Activated T-cell treated with anti-CD3 and anti-CD28 coated beads, Interleukin-2, amount 50 U/mL, for 72 hours (primary cell): Measurements from ENCODE around the gene NUFIP2. TPM values are rescaled to one million over a fixed set of nuclear protein-coding genes. Genes with fewer than 3 reads are reported as not detected.
"Not testable (repeated sequence)": the region's sequence is repeated elsewhere in the genome, so short reads cannot be mapped to it uniquely, and the experiment has no call there.

Experiments used
- ATAC-seq, 2 donors: fragments of 150-1000 bp; cut with Tn5 transposase; replicated peaks in 1 of 2; 2 replicates each; pipeline ENCODE4 v1.10.0; 2021; ENCODE audit warnings: moderate library complexity in 2 of 2, mild to moderate bottlenecking in 1 of 2
- DNase-seq, 2 donors: peaks; one replicate each; pipeline ENCODE4 v3.0.0; 2021 to 2022; ENCODE audit warnings: mixed read lengths in 1 of 2
- H3K27ac Mint-ChIP-seq: one replicate; pipeline ENCODE4 v1.8.0; 2022; ENCODE audit warnings: mild to moderate bottlenecking, moderate library complexity, mixed read lengths
- H3K27me3 Mint-ChIP-seq: one replicate; pipeline ENCODE4 v1.8.0; 2022; ENCODE audit warnings: low read depth, mixed read lengths
- H3K36me3 Mint-ChIP-seq, 2 donors: one replicate each; pipeline ENCODE4 v1.8.0; 2022; ENCODE audit warnings: mixed read lengths in 2 of 2, mild to moderate bottlenecking in 1 of 2; ENCODE audit not compliant: insufficient read depth in 2 of 2
- H3K4me1 Mint-ChIP-seq: one replicate; pipeline ENCODE4 v1.8.0; 2022; ENCODE audit warnings: low read depth, mixed read lengths
- H3K4me3 Mint-ChIP-seq, 2 donors: one replicate each; pipeline ENCODE4 v1.8.0; 2022; ENCODE audit warnings: mild to moderate bottlenecking in 2 of 2, mixed read lengths in 2 of 2, moderate library complexity in 2 of 2
- H3K9me3 Mint-ChIP-seq, 2 donors: one replicate each; pipeline ENCODE4 v1.8.0; 2022; ENCODE audit warnings: mixed read lengths in 2 of 2
- total RNA-seq, 2 donors: library from RNA; stranded (reverse); gene quantifications; one replicate each; pipeline ENCODE4 v1.2.3, GENCODE V29; 2022

Gene NUFIP2
- total RNA-seq, 2 donors from 2014 or later, result 72.9 to 74.3 TPM

- DNase-seq (peak; percentile 35 to 41), ATAC-seq (peak; percentile 97 to 99)
- Mint-ChIP-seq H3K4me1 (peaks cover 16% of the 10 kb centered on the region), H3K36me3 (no peaks in the 10 kb centered on the region), H3K27ac (peak overlapping the region; percentile 36), H3K9me3 (no peaks in the 10 kb centered on the region), H3K27me3 (no peaks in the 10 kb centered on the region), H3K4me3 (peak overlapping the region in 1 of 2 donors; percentile 14)
Observed at GRCh38 chr17:29240968-29241963, 52.7 kb downstream of the NUFIP2 start.

GRCh38 chr17:29240477-29240876, 53.5 kb downstream of the NUFIP2 start:
- H3K4me1 Mint-ChIP-seq, result peaks cover 16% of the 10 kb centered on the region
- ATAC-seq (no peak), DNase-seq (no peak)
- H3K9me3 Mint-ChIP-seq, result no peaks in the 10 kb centered on the region
- no peaks in the 10 kb centered on the region for H3K36me3 Mint-ChIP-seq
- H3K27me3 Mint-ChIP-seq, result no peaks in the 10 kb centered on the region
- H3K4me3 Mint-ChIP-seq, result peak overlapping the region in 1 of 2 donors; percentile 14
- H3K27ac Mint-ChIP-seq, result peak overlapping the region; percentile 36

GRCh38 chr17:29238133-29238850, 55.7 kb downstream of the NUFIP2 start:
- Mint-ChIP-seq H3K4me1 (peaks cover 16% of the 10 kb centered on the region), H3K27ac (no peak overlapping the region), H3K27me3 (no peaks in the 10 kb centered on the region), H3K4me3 (no peak overlapping the region), H3K36me3 (no peaks in the 10 kb centered on the region), H3K9me3 (no peaks in the 10 kb centered on the region)
- no peak for DNase-seq
- no peak for ATAC-seq

- DNase-seq (no peak), ATAC-seq (no peak)
- Mint-ChIP-seq H3K9me3 (no peaks in the 10 kb centered on the region), H3K4me3 (no peak overlapping the region), H3K27me3 (no peaks in the 10 kb centered on the region), H3K27ac (no peak overlapping the region), H3K36me3 (no peaks in the 10 kb centered on the region), H3K4me1 (peaks cover 16% of the 10 kb centered on the region)
Observed at GRCh38 chr17:29237476-29238132, 56.3 kb downstream of the NUFIP2 start.

GRCh38 chr17:29235904-29236303, 58.0 kb downstream of the NUFIP2 start:
- Mint-ChIP-seq H3K4me1 (peaks cover 8% of the 10 kb centered on the region), H3K9me3 (no peaks in the 10 kb centered on the region), H3K36me3 (no peaks in the 10 kb centered on the region), H3K4me3 (no peak overlapping the region), H3K27me3 (no peaks in the 10 kb centered on the region), H3K27ac (no peak overlapping the region)
- no peak for DNase-seq
- no peak for ATAC-seq

GRCh38 chr17:29234972-29235371, 59.0 kb downstream of the NUFIP2 start:
- H3K4me3 Mint-ChIP-seq, H3K9me3 Mint-ChIP-seq, H3K27ac Mint-ChIP-seq, DNase-seq, H3K27me3 Mint-ChIP-seq, H3K4me1 Mint-ChIP-seq, ATAC-seq, H3K36me3 Mint-ChIP-seq: not testable (repeated sequence)

- Mint-ChIP-seq H3K4me3 (no peak overlapping the region), H3K27me3 (no peaks in the 10 kb centered on the region), H3K4me1 (no peaks in the 10 kb centered on the region), H3K36me3 (no peaks in the 10 kb centered on the region), H3K9me3 (no peaks in the 10 kb centered on the region), H3K27ac (no peak overlapping the region)
- DNase-seq, result no peak
- ATAC-seq, result no peak
Observed at GRCh38 chr17:29233301-29233700, 60.6 kb downstream of the NUFIP2 start.

GRCh38 chr17:29225396-29225795, 68.6 kb downstream of the NUFIP2 start:
- ATAC-seq, result no peak
- no peak overlapping the region for H3K4me3 Mint-ChIP-seq
- no peak for DNase-seq
- no peak overlapping the region for H3K27ac Mint-ChIP-seq
- H3K27me3 Mint-ChIP-seq, result no peaks in the 10 kb centered on the region
- no peaks in the 10 kb centered on the region for H3K9me3 Mint-ChIP-seq
- H3K4me1 Mint-ChIP-seq, result peaks cover 10% of the 10 kb centered on the region
- no peaks in the 10 kb centered on the region for H3K36me3 Mint-ChIP-seq

GRCh38 chr17:29221338-29221737, 72.6 kb downstream of the NUFIP2 start:
- H3K4me1 Mint-ChIP-seq, result peaks cover 19% of the 10 kb centered on the region
- DNase-seq, ATAC-seq, H3K27ac Mint-ChIP-seq, H3K4me3 Mint-ChIP-seq, H3K36me3 Mint-ChIP-seq, H3K9me3 Mint-ChIP-seq, H3K27me3 Mint-ChIP-seq: not testable (repeated sequence)

- Mint-ChIP-seq H3K4me1 (peaks cover 9% of the 10 kb centered on the region), H3K36me3 (no peaks in the 10 kb centered on the region), H3K4me3 (no peak overlapping the region), H3K27me3 (no peaks in the 10 kb centered on the region), H3K9me3 (no peaks in the 10 kb centered on the region), H3K27ac (no peak overlapping the region)
- ATAC-seq, result peak; percentile 91 to 92
- DNase-seq, result peak; percentile 77 to 78
Observed at GRCh38 chr17:29219378-29220047, 74.4 kb downstream of the NUFIP2 start.

- H3K27me3 Mint-ChIP-seq, result no peaks in the 10 kb centered on the region
- no peak for ATAC-seq
Observed at GRCh38 chr17:29216856-29217255, 77.1 kb downstream of the NUFIP2 start.

GRCh38 chr17:29216181-29216580, 77.8 kb downstream of the NUFIP2 start:
- no peak for ATAC-seq
- H3K4me3 Mint-ChIP-seq, result no peak overlapping the region
- H3K9me3 Mint-ChIP-seq, result no peaks in the 10 kb centered on the region
- peaks cover 9% of the 10 kb centered on the region for H3K4me1 Mint-ChIP-seq
- H3K27me3 Mint-ChIP-seq, result no peaks in the 10 kb centered on the region
- no peak overlapping the region for H3K27ac Mint-ChIP-seq
- no peak for DNase-seq
- H3K36me3 Mint-ChIP-seq, result no peaks in the 10 kb centered on the region

More at GRCh38 chr17:29216856-29217255, 77.1 kb downstream of the NUFIP2 start:
- Mint-ChIP-seq H3K36me3 (no peaks in the 10 kb centered on the region), H3K4me1 (peaks cover 9% of the 10 kb centered on the region), H3K9me3 (no peaks in the 10 kb centered on the region), H3K27ac (no peak overlapping the region), H3K4me3 (no peak overlapping the region)
- no peak for DNase-seq
